ENCODE data around the gene RPUSD1.

Gene RPUSD1

DNA sequence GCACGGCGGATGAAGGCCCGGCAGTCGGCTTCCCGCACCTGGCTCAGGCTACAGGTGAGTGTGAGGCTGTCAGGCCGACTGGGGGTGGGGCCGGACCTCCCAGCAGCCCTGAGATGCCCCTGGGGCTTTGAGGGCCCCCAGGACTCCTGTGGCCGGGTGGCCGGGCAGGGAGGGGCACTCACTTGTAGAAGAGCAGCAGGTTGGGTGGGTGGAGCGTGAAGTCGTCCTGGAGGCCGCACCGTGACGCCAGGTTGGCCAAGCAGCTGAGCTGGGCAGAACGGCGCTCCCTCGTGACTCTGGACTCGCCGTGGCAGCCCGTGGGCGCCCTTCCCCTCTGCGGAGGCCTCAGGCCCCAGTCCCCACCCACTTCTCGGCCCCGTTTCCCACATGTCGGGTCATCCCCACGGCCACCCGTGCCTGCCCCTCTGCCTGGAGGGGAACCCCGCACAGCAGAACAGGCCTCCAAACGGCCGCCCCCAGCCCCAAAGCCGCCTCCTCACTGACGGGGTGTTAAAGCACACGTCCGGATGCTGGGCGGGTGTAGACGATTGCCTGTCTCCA is 12.9 kb downstream of the RPUSD1 start:
- ATAC-seq = no peak
- TF ChIP-seq TOX (CRISPR knock-in tag; IDR thresholded peaks at IDR 0.05; ENCODE audit: borderline replicate concordance) = no peak
- TF ChIP-seq ZFP3 (CRISPR knock-in tag; IDR thresholded peaks at IDR 0.05) = no peak
- no peak for TF ChIP-seq ZNF565 (CRISPR knock-in tag; conservative IDR thresholded peaks at IDR 0.05; ENCODE audit: low read depth)
- TF ChIP-seq, protein P1, sequence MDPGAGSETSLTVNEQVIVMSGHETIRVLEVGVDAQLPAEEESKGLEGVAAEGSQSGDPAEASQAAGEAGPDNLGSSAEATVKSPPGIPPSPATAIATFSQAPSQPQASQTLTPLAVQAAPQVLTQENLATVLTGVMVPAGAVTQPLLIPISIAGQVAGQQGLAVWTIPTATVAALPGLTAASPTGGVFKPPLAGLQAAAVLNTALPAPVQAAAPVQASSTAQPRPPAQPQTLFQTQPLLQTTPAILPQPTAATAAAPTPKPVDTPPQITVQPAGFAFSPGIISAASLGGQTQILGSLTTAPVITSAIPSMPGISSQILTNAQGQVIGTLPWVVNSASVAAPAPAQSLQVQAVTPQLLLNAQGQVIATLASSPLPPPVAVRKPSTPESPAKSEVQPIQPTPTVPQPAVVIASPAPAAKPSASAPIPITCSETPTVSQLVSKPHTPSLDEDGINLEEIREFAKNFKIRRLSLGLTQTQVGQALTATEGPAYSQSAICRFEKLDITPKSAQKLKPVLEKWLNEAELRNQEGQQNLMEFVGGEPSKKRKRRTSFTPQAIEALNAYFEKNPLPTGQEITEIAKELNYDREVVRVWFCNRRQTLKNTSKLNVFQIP (CRISPR knock-in tag; IDR thresholded peaks at IDR 0.05; ENCODE audit: borderline replicate concordance, low read depth) = no peak
- TF ChIP-seq TCF4 (CRISPR knock-in tag; IDR thresholded peaks at IDR 0.05; ENCODE audit: borderline replicate concordance) = no peak
- no peak for TF ChIP-seq BACH2 (CRISPR knock-in tag; IDR thresholded peaks at IDR 0.05; ENCODE audit: borderline replicate concordance)
- TF ChIP-seq ARNTL (CRISPR knock-in tag; IDR thresholded peaks at IDR 0.05; ENCODE audit: borderline replicate concordance, low read depth) = no peak
- no peak for TF ChIP-seq RARB (CRISPR knock-in tag; IDR thresholded peaks at IDR 0.05)
- no peak for TF ChIP-seq CSDC2 (CRISPR knock-in tag; IDR thresholded peaks at IDR 0.05)
- no peak for TF ChIP-seq PPARA (CRISPR knock-in tag; IDR thresholded peaks at IDR 0.05; ENCODE audit: borderline replicate concordance)
- TF ChIP-seq ZNF8 (CRISPR knock-in tag; IDR thresholded peaks at IDR 0.05) = no peak

DNA sequence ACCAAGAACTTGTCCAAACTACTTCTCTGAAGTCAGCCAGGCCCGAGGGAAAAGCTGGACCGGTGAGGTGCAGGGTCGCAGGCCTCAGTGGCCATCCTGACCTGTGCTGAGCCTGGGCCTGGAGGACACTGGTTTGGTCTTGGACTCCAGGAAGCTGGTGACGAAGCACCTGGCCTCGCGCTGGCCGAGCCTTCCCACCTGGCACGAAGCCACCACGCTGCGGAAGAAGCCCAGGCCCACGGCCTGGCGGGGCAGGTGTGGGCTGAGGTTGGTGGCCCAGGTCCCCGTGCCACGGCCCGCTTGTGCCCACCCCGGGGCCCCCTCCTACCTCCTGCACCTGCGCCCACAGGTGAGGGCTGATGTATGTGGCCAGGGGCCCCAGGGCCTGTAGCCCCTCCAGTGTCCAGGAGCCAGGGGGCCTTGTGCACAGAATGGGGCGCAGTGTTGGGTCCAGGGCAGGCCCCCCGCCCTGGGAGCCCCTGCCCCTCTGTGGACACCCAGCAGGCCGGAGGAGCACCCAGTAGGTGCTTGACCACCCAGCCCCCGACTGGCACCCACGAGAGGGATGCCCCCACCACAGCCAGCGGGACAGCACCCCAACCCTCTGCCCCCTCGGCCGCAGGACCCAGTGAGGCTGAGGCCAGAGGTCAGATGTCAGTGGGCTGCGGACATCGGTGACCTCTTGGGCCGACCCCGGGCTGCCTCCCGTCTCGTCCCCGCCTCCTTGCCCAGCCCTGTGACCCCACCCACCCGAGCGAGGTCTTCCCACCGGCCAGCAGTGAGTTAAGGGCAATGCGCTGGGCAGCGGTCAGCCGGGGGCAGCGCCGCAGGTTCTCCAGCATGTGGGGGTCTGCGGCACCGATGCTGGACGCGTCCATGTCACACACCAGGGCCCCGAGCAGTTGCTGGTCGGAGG is 13.8 kb downstream of the RPUSD1 start:
- TF ChIP-seq ZNF70 (CRISPR knock-in tag; IDR thresholded peaks at IDR 0.05) (no peak), OSR1 (CRISPR knock-in tag; IDR thresholded peaks at IDR 0.05) (no peak), ESRRG (CRISPR knock-in tag; IDR thresholded peaks at IDR 0.05) (no peak), GLIS3 (CRISPR knock-in tag; IDR thresholded peaks at IDR 0.05) (no peak), ZFP30 (CRISPR knock-in tag; IDR thresholded peaks at IDR 0.05) (no peak)
- TF ChIP-seq, protein P1 (CRISPR knock-in tag; IDR thresholded peaks at IDR 0.05; ENCODE audit: borderline replicate concordance, low read depth) = no peak
- ATAC-seq = no peak

DNA sequence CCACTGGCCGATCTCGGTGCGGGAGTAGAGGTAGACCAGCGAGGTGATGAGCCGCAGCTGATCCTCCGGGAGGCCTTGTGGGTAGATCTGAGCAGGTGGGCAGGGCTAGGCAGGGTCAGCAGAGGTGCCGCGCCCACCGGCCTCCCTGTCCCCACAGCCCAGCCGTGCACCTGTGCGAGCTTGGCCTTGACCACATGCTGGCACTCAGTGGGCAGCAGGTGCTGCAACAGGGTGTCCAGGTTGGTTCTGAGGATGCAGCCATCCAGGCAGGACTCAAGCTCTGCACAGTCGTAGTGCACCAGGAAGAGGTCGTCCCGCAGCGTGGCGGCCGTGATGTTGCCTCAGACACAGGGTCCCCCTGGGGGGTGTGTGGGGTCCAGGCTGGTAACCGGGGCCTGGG is 15.2 kb downstream of the RPUSD1 start:
- TF ChIP-seq ZNF8 (CRISPR knock-in tag; IDR thresholded peaks at IDR 0.05) (no peak), ZNF70 (CRISPR knock-in tag; IDR thresholded peaks at IDR 0.05) (no peak)
- no peak for ATAC-seq

DNA sequence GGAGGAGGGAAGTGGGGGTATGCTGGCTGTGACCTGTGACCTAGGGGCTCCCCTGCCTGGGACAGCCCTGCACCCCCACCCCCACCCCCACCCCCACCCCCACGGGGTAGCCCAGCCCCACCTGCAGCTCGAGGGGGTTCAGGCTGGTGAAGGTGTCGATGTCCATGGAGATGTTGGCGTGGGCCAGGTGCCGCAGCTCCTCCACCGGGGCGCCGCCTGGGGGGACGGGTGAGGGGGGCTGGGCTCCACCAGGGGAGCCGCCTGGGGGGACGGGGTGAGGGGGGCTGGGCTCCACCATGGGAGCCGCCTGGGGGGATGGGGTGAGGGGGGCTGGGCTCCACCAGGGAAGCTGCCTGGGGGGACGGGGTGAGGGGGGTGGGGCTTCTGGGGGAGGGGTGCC is 17.8 kb downstream of the RPUSD1 start:
- ATAC-seq = no peak

DNA sequence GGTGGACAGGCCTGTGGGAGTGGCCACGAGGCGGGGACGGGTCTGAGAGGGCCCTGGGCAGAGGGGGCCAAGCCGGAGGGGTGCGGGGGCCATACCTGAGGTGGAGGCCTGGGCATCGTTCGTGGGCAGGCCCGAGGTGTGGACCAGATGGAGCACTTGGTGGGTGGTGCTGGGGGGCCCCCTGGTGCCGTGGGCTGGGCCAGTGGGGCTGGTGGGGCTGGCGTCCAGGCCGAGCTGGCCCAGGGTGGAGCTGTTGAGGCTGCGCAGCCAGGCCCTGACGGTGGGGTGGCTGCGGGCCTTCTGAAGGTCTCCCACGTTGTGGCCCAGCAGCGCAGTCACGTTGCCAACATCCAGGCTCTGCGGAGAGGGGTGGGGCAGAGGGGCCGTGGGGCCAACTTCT is 18.2 kb downstream of the RPUSD1 start:
- no peak for ATAC-seq
- TF ChIP-seq ZNF70 (CRISPR knock-in tag; IDR thresholded peaks at IDR 0.05) = no peak
- TF ChIP-seq OSR1 (CRISPR knock-in tag; IDR thresholded peaks at IDR 0.05) = no peak
- no peak for TF ChIP-seq PPARA (CRISPR knock-in tag; IDR thresholded peaks at IDR 0.05; ENCODE audit: borderline replicate concordance)

More for the DNA sequence above, 17.8 kb downstream of the RPUSD1 start:
- no peak for TF ChIP-seq PPARA (CRISPR knock-in tag; IDR thresholded peaks at IDR 0.05; ENCODE audit: borderline replicate concordance)
- no peak for TF ChIP-seq ISL1 (CRISPR knock-in tag; IDR thresholded peaks at IDR 0.05)
- TF ChIP-seq ZFP30 (CRISPR knock-in tag; IDR thresholded peaks at IDR 0.05) = no peak
- TF ChIP-seq ZNF70 (CRISPR knock-in tag; IDR thresholded peaks at IDR 0.05) = no peak
- TF ChIP-seq, protein P2, sequence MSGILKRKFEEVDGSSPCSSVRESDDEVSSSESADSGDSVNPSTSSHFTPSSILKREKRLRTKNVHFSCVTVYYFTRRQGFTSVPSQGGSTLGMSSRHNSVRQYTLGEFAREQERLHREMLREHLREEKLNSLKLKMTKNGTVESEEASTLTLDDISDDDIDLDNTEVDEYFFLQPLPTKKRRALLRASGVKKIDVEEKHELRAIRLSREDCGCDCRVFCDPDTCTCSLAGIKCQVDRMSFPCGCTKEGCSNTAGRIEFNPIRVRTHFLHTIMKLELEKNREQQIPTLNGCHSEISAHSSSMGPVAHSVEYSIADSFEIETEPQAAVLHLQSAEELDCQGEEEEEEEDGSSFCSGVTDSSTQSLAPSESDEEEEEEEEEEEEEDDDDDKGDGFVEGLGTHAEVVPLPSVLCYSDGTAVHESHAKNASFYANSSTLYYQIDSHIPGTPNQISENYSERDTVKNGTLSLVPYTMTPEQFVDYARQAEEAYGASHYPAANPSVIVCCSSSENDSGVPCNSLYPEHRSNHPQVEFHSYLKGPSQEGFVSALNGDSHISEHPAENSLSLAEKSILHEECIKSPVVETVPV (CRISPR knock-in tag; IDR thresholded peaks at IDR 0.05) = no peak
- TF ChIP-seq ESRRG (CRISPR knock-in tag; IDR thresholded peaks at IDR 0.05) = no peak

DNA sequence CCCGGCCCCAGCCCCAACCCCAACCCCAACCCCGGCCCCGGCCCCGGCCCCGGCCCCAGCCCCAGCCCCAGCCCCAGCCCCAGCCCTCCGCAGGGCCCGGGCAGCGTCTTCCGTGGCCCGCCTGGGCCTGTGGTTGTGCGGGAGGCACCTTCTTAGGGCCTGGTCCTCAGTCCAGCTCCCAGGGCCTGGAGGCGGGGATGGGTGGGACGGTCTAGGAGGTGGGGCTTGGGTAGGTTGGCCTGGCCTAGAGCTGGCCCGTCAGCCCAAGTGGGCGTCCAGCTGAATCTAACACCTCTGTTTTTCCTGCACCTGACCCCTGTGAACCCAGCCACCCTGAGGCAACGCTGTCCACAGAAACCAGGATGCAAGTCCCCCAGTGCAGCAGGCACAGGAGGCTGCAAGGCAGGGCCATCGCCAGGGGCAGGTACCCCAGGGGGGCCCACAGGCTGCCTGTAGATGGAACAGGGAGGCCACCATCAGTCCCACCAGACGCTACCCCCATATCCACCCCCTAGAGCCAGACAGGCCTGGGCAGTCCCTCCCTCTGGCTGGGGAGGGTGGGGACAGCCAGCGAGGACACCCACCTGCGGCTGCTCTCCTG is 18.9 kb downstream of the RPUSD1 start:
- no peak for ATAC-seq
- no peak for TF ChIP-seq RARB (CRISPR knock-in tag; IDR thresholded peaks at IDR 0.05)
- TF ChIP-seq, protein P3, sequence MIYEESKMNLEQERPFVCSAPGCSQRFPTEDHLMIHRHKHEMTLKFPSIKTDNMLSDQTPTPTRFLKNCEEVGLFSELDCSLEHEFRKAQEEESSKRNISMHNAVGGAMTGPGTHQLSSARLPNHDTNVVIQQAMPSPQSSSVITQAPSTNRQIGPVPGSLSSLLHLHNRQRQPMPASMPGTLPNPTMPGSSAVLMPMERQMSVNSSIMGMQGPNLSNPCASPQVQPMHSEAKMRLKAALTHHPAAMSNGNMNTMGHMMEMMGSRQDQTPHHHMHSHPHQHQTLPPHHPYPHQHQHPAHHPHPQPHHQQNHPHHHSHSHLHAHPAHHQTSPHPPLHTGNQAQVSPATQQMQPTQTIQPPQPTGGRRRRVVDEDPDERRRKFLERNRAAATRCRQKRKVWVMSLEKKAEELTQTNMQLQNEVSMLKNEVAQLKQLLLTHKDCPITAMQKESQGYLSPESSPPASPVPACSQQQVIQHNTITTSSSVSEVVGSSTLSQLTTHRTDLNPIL (CRISPR knock-in tag; IDR thresholded peaks at IDR 0.05; ENCODE audit: low read depth) = no peak
- TF ChIP-seq, protein P1 (CRISPR knock-in tag; IDR thresholded peaks at IDR 0.05; ENCODE audit: borderline replicate concordance, low read depth) = no peak
- TF ChIP-seq ARNTL (CRISPR knock-in tag; IDR thresholded peaks at IDR 0.05; ENCODE audit: borderline replicate concordance, low read depth) = no peak
- TF ChIP-seq ZFP30 (CRISPR knock-in tag; IDR thresholded peaks at IDR 0.05) = no peak
- TF ChIP-seq ZNF8 (CRISPR knock-in tag; IDR thresholded peaks at IDR 0.05) = no peak
- TF ChIP-seq ZC3H10 (CRISPR knock-in tag; IDR thresholded peaks at IDR 0.05) = no peak

All from SK-N-SH treated with all-trans-retinoic acid at 6 μM for 48 hours (cell line).